HepG2 (cell line): ENCODE measurements around the gene CES2. TPM values are rescaled to one million over a fixed set of nuclear protein-coding genes. Genes with fewer than 3 reads are reported as not detected.
A peak's percentile ranks its signal among the peaks of the same experiment; 100 is the strongest.

Experiments used
- AHR ChIP-seq: IDR thresholded peaks from 2 replicates; pipeline ENCODE4 v1.6.1; 2018; ENCODE audit warnings: missing genetic modification reagents, missing compliant biosample characterization
- DNMT3B ChIP-seq: conservative IDR thresholded peaks from 2 replicates; pipeline ENCODE4 v1.6.1; 2016; ENCODE audit warnings: missing biosample characterization, control low read depth
- MTF1 ChIP-seq: sonication (generic); formaldehyde crosslinking; IDR thresholded peaks from 2 replicates; pipeline ENCODE4 v1.5.0; 2020; ENCODE audit warnings: missing genetic modification reagents
- NR2F6 ChIP-seq, 2 experiments: IDR thresholded peaks; 2 replicates each; pipeline ENCODE4 v1.6.1; 2016; ENCODE audit warnings: antibody characterized with exemption in 1 of 2, mild to moderate bottlenecking in 1 of 2
- SIX4 ChIP-seq: sonication (generic); formaldehyde crosslinking; IDR thresholded peaks from 2 replicates; pipeline ENCODE4 v1.4.0; 2020; ENCODE audit warnings: missing genetic modification reagents
- ZFY ChIP-seq: sonication (generic); formaldehyde crosslinking; IDR thresholded peaks from 2 replicates; pipeline ENCODE4 v1.4.0; 2020; ENCODE audit warnings: missing genetic modification reagents
- ZIK1 ChIP-seq: sonication (generic); formaldehyde crosslinking; IDR thresholded peaks from 2 replicates; pipeline ENCODE4 v1.5.0; 2020; ENCODE audit warnings: mild to moderate bottlenecking, low read depth, missing genetic modification reagents, borderline replicate concordance
- ZNF326 ChIP-seq: sonication (generic); formaldehyde crosslinking; IDR thresholded peaks from 2 replicates; pipeline ENCODE4 v1.4.0; 2020; ENCODE audit warnings: missing genetic modification reagents, borderline replicate concordance
- ZNF383 ChIP-seq: sonication (generic); formaldehyde crosslinking; IDR thresholded peaks from 2 replicates; pipeline ENCODE4 v1.4.0; 2020; ENCODE audit warnings: missing genetic modification reagents, mild to moderate bottlenecking, borderline replicate concordance
- ZNF607 ChIP-seq: sonication (generic); formaldehyde crosslinking; IDR thresholded peaks from 2 replicates; pipeline ENCODE4 v1.5.1; 2020; ENCODE audit warnings: missing genetic modification reagents, mild to moderate bottlenecking, borderline replicate concordance
- ZNF775 ChIP-seq: sonication (generic); formaldehyde crosslinking; IDR thresholded peaks from 2 replicates; pipeline ENCODE4 v1.4.0; 2020; ENCODE audit warnings: missing genetic modification reagents, mild to moderate bottlenecking, moderate library complexity, borderline replicate concordance
- polyA plus RNA-seq, 8 experiments: library from polyadenylated mRNA; depleted of rRNA in 3 of 8; stranded (reverse) in 7 of 8; unstranded in 1 of 8; fragments of >200 nt; fragmentation: Illumina TruSeq in 4 of 8; extraction: Trizol in 4 of 8; gene quantifications; 2 replicates each; pipeline versions ENCODE4 v1.2.1 to v1.2.3, GENCODE V29; 2011 to 2016; ENCODE audit warnings: low read depth in 4 of 8, missing spikeins in 1 of 8, mixed read lengths in 1 of 8; ENCODE audit not compliant: insufficient read depth in 1 of 8
- total RNA-seq, 5 experiments: library from RNA; depleted of rRNA; stranded (reverse); fragments of >200 nt; fragmentation: Illumina TruSeq; extraction: Trizol; gene quantifications; 2 replicates each; pipeline ENCODE4 v1.2.3, GENCODE V29; 2016; ENCODE audit warnings: low read depth in 1 of 5
- TF ChIP-seq, protein P1 (sequence below): sonication (generic); formaldehyde crosslinking; IDR thresholded peaks from 2 replicates; pipeline ENCODE4 v1.4.0; 2020; ENCODE audit warnings: missing genetic modification reagents
- TF ChIP-seq, protein P2 (sequence below): sonication (generic); formaldehyde crosslinking; IDR thresholded peaks from 2 replicates; pipeline ENCODE4 v1.5.1; 2020; ENCODE audit warnings: mild to moderate bottlenecking, moderate library complexity, missing genetic modification reagents
- TF ChIP-seq, protein P3 (sequence below): sonication (generic); formaldehyde crosslinking; IDR thresholded peaks from 2 replicates; pipeline ENCODE4 v1.8.1; 2023; ENCODE audit warnings: mild to moderate bottlenecking, missing genetic modification reagents
- TF ChIP-seq, protein P4 (sequence below): sonication (generic); formaldehyde crosslinking; IDR thresholded peaks from 2 replicates; pipeline ENCODE4 v1.4.0; 2020; ENCODE audit warnings: missing genetic modification reagents; ENCODE audit errors: not compliant biosample characterization
- TF ChIP-seq, protein P5 (sequence below): sonication (generic); formaldehyde crosslinking; IDR thresholded peaks from 2 replicates; pipeline ENCODE4 v1.4.0; 2020; ENCODE audit warnings: missing genetic modification reagents
- TF ChIP-seq, protein P6 (sequence below): sonication (generic); formaldehyde crosslinking; IDR thresholded peaks from 2 replicates; pipeline ENCODE4 v1.8.0; 2022; ENCODE audit warnings: mild to moderate bottlenecking, missing genetic modification reagents, borderline replicate concordance
- TF ChIP-seq, protein P7 (sequence below): sonication (generic); formaldehyde crosslinking; IDR thresholded peaks from 2 replicates; pipeline ENCODE4 v1.5.0; 2020; ENCODE audit warnings: missing genetic modification reagents

Gene CES2
- total and polyA plus RNA-seq, 2 of the 13 experiments (the other 11 are each of a cell fraction or from before 2014, with no cell fraction given) = 50.6 to 63.8 TPM

DNA sequence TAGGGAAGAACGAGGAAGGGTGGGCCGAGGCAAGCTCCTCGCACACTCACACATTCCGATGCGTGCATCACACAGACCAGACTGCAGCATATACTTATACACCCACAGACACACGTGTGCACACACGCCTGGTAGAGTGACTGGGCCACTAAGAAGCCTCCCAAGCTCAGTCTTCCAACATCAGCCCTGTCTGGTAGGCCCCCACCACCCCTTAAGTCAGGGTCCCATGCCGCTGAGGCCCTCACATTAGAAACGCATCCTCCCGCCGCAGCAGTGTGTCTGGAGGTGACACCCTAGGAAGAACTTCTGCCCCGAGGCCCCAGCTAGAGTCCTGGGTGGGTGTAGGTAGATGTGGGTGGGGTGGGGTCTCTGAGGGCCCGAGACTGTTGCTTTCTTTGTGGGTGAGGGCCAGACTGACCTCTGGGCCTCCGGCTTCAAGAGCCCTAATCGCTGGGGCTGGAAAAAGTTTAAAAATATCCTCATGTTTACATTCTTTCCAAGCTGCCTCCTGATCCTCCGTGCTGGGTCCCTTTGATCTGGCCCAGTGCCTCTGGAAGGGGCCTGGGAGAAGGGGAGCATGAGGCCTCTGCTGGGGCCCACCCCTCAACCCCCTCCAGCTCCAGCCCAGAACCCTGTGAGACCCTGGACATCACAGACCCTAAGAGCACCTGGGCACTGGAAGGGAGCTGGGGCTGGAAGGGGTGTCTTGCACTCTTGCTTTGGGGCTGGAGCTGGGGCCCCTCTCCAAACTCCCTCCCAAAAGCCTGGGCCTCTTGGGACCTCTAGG, 30.3 kb upstream of the CES2 start (continued):
- TF ChIP-seq, protein P1, sequence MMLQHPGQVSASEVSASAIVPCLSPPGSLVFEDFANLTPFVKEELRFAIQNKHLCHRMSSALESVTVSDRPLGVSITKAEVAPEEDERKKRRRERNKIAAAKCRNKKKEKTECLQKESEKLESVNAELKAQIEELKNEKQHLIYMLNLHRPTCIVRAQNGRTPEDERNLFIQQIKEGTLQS (CRISPR knock-in tag) = peak; percentile 5; the same call in 1 of the 2 replicates
- TF ChIP-seq MTF1 (CRISPR knock-in tag) (no peak), ZFY (CRISPR knock-in tag) (peak; percentile 73), ZIK1 (no peak; the same call in 1 of the 2 replicates), ZNF326 (no peak), ZNF383 (CRISPR knock-in tag) (no peak), AHR (no peak; the same call in 1 of the 2 replicates), ZNF775 (no peak), SIX4 (CRISPR knock-in tag) (peak; percentile 80; the same call in 1 of the 2 replicates), DNMT3B (CRISPR knock-in tag) (peak; percentile 82; the same call in 1 of the 2 replicates), ZNF607 (CRISPR knock-in tag) (peak; percentile 67; the same call in 1 of the 2 replicates), NR2F6 (IDR thresholded peaks at IDR 0.05) (peak; percentile 79), NR2F6 (CRISPR knock-in tag; IDR thresholded peaks at IDR 0.05) (peak; percentile 87)
- TF ChIP-seq, protein P2, sequence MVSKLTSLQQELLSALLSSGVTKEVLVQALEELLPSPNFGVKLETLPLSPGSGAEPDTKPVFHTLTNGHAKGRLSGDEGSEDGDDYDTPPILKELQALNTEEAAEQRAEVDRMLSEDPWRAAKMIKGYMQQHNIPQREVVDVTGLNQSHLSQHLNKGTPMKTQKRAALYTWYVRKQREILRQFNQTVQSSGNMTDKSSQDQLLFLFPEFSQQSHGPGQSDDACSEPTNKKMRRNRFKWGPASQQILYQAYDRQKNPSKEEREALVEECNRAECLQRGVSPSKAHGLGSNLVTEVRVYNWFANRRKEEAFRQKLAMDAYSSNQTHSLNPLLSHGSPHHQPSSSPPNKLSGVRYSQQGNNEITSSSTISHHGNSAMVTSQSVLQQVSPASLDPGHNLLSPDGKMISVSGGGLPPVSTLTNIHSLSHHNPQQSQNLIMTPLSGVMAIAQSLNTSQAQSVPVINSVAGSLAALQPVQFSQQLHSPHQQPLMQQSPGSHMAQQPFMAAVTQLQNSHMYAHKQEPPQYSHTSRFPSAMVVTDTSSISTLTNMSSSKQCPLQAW (CRISPR knock-in tag) = no peak; the same call in 1 of the 2 replicates
- TF ChIP-seq, protein P3, sequence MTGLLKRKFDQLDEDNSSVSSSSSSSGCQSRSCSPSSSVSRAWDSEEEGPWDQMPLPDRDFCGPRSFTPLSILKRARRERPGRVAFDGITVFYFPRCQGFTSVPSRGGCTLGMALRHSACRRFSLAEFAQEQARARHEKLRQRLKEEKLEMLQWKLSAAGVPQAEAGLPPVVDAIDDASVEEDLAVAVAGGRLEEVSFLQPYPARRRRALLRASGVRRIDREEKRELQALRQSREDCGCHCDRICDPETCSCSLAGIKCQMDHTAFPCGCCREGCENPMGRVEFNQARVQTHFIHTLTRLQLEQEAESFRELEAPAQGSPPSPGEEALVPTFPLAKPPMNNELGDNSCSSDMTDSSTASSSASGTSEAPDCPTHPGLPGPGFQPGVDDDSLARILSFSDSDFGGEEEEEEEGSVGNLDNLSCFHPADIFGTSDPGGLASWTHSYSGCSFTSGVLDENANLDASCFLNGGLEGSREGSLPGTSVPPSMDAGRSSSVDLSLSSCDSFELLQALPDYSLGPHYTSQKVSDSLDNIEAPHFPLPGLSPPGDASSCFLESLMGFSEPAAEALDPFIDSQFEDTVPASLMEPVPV = no peak
- TF ChIP-seq, protein P4, sequence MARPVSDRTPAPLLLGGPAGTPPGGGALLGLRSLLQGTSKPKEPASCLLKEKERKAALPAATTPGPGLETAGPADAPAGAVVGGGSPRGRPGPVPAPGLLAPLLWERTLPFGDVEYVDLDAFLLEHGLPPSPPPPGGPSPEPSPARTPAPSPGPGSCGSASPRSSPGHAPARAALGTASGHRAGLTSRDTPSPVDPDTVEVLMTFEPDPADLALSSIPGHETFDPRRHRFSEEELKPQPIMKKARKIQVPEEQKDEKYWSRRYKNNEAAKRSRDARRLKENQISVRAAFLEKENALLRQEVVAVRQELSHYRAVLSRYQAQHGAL (CRISPR knock-in tag) = no peak
- TF ChIP-seq, protein P5, sequence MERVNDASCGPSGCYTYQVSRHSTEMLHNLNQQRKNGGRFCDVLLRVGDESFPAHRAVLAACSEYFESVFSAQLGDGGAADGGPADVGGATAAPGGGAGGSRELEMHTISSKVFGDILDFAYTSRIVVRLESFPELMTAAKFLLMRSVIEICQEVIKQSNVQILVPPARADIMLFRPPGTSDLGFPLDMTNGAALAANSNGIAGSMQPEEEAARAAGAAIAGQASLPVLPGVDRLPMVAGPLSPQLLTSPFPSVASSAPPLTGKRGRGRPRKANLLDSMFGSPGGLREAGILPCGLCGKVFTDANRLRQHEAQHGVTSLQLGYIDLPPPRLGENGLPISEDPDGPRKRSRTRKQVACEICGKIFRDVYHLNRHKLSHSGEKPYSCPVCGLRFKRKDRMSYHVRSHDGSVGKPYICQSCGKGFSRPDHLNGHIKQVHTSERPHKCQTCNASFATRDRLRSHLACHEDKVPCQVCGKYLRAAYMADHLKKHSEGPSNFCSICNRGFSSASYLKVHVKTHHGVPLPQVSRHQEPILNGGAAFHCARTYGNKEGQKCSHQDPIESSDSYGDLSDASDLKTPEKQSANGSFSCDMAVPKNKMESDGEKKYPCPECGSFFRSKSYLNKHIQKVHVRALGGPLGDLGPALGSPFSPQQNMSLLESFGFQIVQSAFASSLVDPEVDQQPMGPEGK (CRISPR knock-in tag) = peak; percentile 94
- TF ChIP-seq, protein P6, sequence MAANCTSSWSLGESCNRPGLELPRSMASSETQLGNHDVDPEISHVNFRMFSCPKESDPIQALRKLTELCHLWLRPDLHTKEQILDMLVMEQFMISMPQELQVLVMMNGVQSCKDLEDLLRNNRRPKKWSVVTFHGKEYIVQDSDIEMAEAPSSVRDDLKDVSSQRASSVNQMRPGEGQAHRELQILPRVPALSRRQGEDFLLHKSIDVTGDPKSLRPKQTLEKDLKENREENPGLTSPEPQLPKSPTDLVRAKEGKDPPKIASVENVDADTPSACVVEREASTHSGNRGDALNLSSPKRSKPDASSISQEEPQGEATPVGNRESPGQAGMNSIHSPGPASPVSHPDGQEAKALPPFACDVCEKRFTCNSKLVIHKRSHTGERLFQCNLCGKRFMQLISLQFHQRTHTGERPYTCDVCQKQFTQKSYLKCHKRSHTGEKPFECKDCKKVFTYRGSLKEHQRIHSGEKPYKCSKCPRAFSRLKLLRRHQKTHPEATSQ (CRISPR knock-in tag) = no peak; the same call in 1 of the 2 replicates
- TF ChIP-seq, protein P7, sequence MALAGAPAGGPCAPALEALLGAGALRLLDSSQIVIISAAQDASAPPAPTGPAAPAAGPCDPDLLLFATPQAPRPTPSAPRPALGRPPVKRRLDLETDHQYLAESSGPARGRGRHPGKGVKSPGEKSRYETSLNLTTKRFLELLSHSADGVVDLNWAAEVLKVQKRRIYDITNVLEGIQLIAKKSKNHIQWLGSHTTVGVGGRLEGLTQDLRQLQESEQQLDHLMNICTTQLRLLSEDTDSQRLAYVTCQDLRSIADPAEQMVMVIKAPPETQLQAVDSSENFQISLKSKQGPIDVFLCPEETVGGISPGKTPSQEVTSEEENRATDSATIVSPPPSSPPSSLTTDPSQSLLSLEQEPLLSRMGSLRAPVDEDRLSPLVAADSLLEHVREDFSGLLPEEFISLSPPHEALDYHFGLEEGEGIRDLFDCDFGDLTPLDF (CRISPR knock-in tag) = 0 out of 2 replicates have a peak, but pooled peaks have one; percentile 24
